Activated T-cell treated with anti-CD3 and anti-CD28 coated beads for 24 hours (primary cell): ENCODE data around the gene SERINC5.
"Not testable (repeated sequence)": the region's sequence is repeated elsewhere in the genome, so short reads cannot be mapped to it uniquely, and the experiment has no call there.

Source experiments
- DNase-seq: peaks from one replicate; pipeline ENCODE4 v3.0.0-alpha.2; 2020; ENCODE audit warnings: low read depth

SERINC5 gene

DNA sequence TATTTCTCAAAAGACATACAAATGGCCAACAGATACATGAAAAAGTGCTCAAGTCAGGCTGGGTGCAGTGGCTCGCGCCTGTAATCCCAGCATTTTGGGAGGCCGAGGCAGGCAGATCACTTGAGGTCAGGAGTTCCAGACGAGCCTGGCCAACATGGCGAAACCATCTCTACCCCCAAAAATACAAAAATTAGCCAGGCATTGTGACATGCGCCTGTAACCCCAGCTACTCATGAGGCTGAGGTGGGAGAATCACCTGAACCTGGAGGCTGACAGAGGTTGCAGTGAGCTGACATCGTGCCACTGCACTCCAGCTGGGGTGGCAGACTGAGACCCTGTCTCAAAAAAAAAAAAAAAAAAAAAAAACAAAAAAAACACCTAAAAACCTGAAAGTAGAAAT lies 119.0 kb downstream of the SERINC5 start:
- DNase-seq = not testable (repeated sequence)

GRCh38 chr5:80134876-80135275 lies 121.0 kb downstream of the SERINC5 start:
- no peak for DNase-seq

DNA sequence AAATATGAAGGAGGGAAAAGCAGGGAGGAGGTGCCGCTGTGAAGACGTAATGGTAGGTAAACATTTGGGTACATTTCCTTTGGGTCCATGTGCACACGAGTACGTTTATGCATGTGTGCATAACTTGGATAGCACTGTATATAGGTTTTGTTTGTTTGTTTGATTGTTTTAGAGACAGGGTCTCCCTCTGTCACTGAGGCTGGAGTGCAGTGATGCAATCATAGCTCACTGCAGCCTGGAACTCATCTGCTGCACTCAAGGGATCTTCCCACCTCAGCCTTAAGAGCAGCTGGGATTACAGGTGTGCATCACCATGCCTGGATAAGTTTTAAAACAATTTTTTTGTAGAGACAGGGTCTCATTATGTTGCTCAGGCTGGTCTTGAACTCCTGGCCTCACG lies 126.7 kb downstream of the SERINC5 start:
- DNase-seq = no peak

- DNase-seq = no peak
These were observed 127.7 kb downstream of the SERINC5 start for GRCh38 chr5:80128141-80128540.

DNA sequence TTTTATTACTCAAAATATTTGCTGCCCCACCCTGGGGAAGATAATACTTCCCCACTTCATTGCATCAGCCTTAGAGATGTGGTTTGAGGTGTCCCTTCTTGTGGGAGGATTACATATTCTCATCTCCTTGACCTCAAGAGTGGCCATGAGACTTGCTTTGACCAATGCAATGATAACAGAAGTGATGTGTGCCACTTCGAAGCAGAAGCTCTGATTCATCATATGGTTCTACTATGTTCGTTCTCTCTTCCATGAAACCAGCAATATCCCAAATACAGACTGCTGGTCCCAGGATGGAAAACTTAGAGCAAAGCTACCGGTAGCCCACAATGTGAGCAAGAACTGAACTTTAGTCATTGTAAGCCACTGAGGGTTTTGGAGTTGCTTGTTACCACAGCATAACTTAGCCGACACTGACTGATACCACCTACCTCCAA lies 128.7 kb downstream of the SERINC5 start:
- no peak for DNase-seq

GRCh38 chr5:80125962-80126480 lies 129.8 kb downstream of the SERINC5 start:
- no peak for DNase-seq

DNA sequence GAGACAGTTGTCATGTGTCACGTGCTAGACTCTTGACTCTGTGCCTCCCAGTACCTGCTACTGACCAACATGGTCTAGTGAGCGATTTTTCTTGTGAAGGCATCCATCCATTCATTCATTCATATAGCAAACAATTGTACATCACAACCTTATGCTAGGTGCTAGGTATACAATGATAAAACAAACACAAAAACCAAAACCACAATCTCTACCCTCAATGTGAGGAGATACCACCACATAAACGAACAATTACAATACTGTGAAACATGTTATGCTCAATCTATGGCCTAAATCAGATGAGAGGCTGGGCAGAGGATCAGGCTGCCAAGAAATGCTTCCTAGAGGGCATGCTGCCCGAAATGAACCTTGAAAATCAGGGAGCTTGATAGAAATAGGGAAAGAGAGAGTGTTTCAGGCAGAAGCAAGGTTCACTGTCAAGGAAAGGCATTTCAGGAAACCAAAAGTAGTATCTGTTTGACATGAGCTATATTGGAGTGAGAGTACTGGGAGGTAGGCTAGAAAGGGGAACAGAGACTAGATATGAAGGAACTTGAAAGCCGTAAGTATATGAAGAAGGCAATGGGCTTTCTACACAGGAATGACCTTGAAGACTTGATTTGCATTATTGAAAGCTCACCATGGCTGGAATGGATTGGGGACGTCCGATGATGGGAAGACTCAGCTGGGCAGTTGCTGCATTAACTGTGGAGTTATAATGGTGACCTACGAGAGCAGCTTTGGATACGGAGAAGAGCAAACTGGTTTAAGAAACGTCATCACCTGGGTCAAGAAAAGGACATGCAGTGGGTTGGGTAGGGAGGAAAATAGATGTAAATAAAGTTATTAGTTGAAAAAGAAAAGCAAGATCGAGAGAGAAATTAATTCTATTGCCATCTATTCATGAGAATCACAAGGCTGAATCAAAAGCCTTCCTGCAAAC lies 130.6 kb downstream of the SERINC5 start:
- no peak for DNase-seq

DNA sequence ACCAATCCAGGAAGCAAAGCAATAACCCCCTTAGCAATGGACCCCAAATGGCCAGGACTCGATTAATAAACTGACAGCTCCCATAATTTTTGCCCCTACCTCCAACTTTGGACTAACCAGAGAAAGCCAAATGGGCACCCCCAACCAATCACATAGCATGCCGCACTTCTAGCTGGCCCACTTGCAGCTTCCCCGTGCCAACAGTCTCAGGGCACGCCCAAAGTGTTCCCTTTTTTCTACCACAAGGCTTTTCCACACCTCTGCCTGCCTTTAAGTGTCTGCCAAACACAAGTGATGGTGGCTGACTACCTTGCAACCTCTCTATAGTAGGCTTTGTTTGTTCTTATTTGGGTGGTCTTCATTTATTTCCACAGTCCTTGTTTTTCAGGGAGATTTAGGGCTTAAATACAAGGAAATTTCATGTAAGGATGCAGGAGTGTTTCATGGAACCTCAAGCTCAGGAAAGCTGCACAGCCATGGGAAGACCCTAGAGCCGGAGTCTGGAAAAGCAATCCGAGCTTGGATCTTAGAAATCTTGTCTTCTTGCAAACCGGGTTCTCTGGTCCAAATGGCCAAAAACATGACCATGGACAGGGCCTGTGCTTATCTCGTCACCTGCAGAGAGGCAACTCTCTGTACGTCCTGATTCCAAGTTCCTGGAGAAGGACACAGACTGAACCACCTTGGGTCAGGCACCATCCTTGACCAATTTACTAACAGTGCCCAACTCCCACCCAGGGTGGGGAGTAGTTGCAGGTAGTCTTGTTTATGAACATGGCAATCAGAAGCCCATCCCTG lies 131.5 kb downstream of the SERINC5 start:
- no peak for DNase-seq

DNA sequence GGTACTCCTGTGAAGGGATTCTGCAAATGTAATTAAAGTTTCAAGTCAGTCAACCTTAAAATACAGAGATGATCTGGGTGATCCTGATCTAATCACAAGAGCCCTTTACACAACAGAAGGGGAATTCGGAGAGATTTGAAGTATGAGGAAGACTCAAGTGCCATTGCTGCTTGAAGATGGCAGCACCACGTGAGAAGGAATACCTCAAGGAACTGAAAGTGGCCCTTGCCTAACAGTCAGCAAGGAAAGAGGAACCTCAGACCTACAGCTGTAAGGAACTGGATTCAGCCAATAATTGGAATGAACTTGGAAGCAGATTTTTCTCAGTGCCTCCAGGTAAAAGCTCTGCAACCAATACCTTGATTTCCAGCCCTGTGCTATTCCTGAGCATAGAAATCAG lies 133.3 kb downstream of the SERINC5 start:
- DNase-seq = no peak

DNA sequence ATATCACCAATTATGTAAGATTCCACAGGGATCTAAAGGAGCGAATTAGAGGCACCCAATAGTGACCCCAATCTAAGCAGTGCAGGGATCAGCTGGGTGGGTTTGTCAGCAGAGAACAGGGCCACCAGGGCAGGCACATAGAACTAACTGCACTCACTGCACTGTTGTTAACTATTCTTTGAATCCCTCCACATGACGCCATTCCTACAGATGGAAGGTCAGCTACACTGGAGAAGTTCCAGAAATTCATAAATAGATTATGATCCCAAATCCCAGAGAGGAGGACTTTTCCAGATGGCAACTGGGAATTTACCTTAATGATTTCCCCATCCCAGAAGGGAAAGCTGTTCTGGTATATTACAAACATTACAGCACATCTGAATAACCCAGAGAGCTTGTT lies 136.5 kb downstream of the SERINC5 start:
- DNase-seq = no peak

DNA sequence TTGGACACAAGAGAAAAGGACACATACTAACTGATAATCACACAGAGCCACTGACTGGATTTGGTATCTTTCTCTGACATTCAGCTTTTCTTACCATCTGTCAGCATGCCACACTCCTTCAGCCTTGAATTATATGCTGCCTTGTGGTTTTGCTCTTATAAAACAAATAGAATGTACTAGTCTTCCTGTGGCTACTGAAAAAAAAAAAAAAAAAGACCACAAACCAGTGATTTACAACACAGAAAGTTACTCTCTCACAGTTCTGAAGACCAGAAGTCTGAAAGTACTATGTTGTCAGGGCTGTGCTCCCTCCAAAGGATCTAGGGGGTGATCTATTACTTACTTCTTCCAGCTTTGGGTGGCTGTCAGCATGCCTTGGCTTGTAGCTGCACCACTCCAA lies 138.4 kb downstream of the SERINC5 start:
- no peak for DNase-seq

GRCh38 chr5:80116465-80116864 lies 139.4 kb downstream of the SERINC5 start:
- no peak for DNase-seq

GRCh38 chr5:80116000-80116399 lies 139.8 kb downstream of the SERINC5 start:
- no peak for DNase-seq

DNA sequence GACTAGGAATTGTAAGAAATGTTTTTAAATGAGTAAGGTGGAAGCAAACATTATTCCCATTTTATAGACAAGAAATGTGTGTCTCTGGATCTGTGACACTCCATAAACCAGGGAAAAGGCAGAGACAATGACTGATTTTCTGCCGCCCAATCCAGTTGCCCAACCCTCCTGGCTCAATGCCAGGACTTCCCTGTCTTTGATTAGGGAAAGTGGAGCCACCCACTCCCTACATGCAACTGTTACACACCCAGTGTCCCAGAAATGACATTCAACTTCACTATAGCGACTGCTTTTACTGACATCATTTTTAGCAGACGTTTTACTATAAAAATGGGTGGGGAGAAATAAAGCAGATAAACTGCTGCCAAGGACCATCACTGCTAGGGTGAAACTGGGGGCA lies 141.0 kb downstream of the SERINC5 start:
- DNase-seq = no peak

- DNase-seq = not testable (repeated sequence)
These were observed 144.4 kb downstream of the SERINC5 start for GRCh38 chr5:80111376-80111990.

GRCh38 chr5:80109646-80110478 lies 146.0 kb downstream of the SERINC5 start:
- no peak for DNase-seq

DNA sequence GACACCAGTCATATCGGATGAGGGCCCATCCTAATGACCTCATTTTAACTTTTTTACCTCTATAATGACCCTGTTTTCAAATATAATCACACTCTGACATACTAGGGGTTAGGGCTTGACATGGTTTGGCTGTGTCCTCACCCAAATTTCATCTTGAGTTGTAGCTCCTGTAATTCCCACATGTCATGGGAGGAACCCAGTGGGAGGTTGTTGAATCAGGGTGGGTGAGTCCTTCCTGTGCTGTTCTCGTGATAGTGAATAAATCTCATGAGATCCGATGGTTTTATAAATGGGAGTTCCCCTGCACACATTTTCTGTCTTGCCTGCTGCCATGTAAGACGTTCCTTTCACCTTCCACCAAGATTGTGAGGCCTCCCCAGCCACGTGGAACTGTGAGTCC lies 148.9 kb downstream of the SERINC5 start:
- no peak for DNase-seq

DNA sequence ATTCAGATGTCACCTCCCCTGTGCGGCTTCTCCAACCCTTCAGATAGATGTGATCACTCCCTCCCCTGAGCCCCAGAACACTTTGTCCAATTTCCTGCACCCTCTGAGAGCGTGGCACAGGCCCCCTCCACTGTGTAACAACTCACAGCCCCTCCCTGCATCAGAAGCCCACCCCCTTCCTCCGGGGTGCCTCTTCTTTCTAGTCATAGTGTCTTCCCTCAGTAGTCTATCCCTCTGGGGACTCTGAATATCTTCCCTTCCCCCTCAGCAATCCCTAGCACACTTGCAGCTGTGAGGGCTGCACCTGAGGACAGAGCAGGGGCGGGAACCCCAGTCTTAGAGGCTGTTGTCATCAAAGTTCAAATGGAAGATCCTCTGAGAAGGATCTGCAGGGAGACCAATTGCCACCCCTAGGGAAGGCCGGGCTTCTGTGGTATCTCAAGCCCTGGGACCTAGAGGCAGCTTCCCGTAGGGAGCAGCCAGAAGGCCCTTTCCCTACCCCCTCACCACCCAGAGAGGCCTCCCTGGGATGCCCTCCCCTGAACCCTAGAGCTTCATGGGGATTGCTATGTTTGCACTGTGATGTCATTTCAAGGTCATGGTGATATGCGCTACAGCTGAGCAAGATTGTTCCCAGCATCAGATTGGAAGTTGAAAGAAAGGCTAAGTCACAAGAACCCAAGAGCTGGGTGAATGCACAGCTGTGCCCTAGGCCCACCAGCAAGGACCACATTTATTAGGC lies 150.0 kb downstream of the SERINC5 start:
- no peak for DNase-seq

GRCh38 chr5:80103371-80103770 lies 152.5 kb downstream of the SERINC5 start:
- no peak for DNase-seq

DNA sequence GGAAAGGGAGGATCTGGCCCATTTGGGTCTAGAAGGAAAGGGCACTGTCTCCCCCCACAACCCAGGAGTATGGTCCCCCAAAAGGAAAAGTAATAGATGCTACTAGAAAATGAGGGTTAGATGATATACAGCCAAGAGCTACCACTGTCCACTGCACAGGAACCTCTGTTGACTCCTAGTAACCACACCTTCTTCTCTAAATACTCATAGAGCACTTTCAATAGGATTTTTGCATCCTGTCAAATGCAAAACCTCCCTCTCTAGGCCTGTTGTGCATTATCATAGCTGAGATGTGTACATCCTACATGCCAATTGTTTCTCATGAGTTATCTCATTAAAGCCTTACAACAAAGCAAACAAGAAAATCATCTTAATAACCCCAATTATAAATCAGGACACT lies 153.9 kb downstream of the SERINC5 start:
- no peak for DNase-seq

- no peak for DNase-seq
These were observed 158.4 kb downstream of the SERINC5 start for GRCh38 chr5:80097451-80097850.
